GM12878 (cell line): Measurements from ENCODE around the gene SARM1. TPM values are rescaled to one million over a fixed set of nuclear protein-coding genes. Genes with fewer than 3 reads are reported as not detected.

ENCODE experiments used
- ATAC-seq: fragments of 200-7000 bp; cut with Tn5 transposase; 3 replicates; pipeline ENCODE4 v1.9.1; 2020; ENCODE audit warnings: mild to moderate bottlenecking, moderate library complexity
- BruUV-seq: library from RNA; stranded (reverse); fragments of 400-500 nt; replicated peaks from 2 replicates; lab custom pipeline; 2021; lab: Mats Ljungman, UMichigan
- CTCF ChIA-PET: fragments of 300-600 bp; sonication (Branson Sonifier 250); formaldehyde crosslinking; extraction: SDS; loops from one replicate; lab custom pipeline; 2021; ENCODE audit warnings: inconsistent platforms; lab: Yijun Ruan, JAX
- POLR2A ChIA-PET: fragments of 350-600 bp; formaldehyde crosslinking; extraction: SDS; loops from one replicate; lab custom pipeline; 2021; ENCODE audit warnings: inconsistent platforms; lab: Charles Lee
- RAD21 ChIA-PET: fragments of 300-600 bp; sonication (Branson Sonifier 250); formaldehyde crosslinking; loops from one replicate; lab custom pipeline; 2023; ENCODE audit warnings: antibody characterized with exemption; ENCODE audit not compliant: unreplicated experiment; lab: Charles Lee
- SMC1A ChIA-PET: fragments of 300-600 bp; sonication (Branson Sonifier 250); formaldehyde crosslinking; loops from one replicate; lab custom pipeline; 2023; ENCODE audit not compliant: unreplicated experiment, uncharacterized antibody; lab: Charles Lee
- DNase-seq: peaks from one replicate; pipeline ENCODE4 v3.0.0-alpha.2; 2011; ENCODE audit warnings: low read depth, low spot score
- FAIRE-seq: peaks from 3 replicates; lab custom pipeline; 2011; peaks lifted over from hg19 to GRCh38; lab: Jason Lieb, UNC
- H2AFZ ChIP-seq: 2 replicates; pipeline ENCODE4 v1.6.0; 2011; ENCODE audit warnings: low read depth, low read length, control low read depth; ENCODE audit not compliant: control insufficient read depth
- H3K27ac ChIP-seq: 2 replicates; pipeline ENCODE4 v1.5.1; 2011; ENCODE audit warnings: control low read depth; ENCODE audit not compliant: control insufficient read depth, insufficient read depth
- H3K27me3 ChIP-seq, 2 experiments: replicated peaks in 1 of 2; 2 replicates each; pipeline versions ENCODE4 v1.6.0 to v1.6.1; 2011; ENCODE audit warnings: low read length in 1 of 2; ENCODE audit not compliant: control insufficient read depth in 2 of 2, insufficient read depth in 2 of 2
- H3K36me3 ChIP-seq, 2 experiments: 2 replicates each; pipeline ENCODE4 v1.5.1; 2011; ENCODE audit warnings: low read length in 1 of 2; ENCODE audit not compliant: control insufficient read depth in 2 of 2, insufficient read depth in 2 of 2
- H3K4me1 ChIP-seq: 2 replicates; pipeline ENCODE4 v1.6.1; 2011; ENCODE audit warnings: mild to moderate bottlenecking, low read length, moderate library complexity, mixed read lengths; ENCODE audit not compliant: control insufficient read depth, insufficient read depth
- H3K4me2 ChIP-seq: 2 replicates; pipeline ENCODE4 v1.6.0; 2011; ENCODE audit warnings: control low read depth; ENCODE audit not compliant: control insufficient read depth, insufficient read depth
- H3K4me3 ChIP-seq: fragments of 200-600 bp; sonication (generic); 2 replicates; pipeline ENCODE4 v1.5.1; 2016
- H3K79me2 ChIP-seq: 2 replicates; pipeline ENCODE4 v1.6.0; 2011; ENCODE audit warnings: low read length; ENCODE audit not compliant: control insufficient read depth, insufficient read depth
- H3K9ac ChIP-seq: 2 replicates; pipeline ENCODE4 v1.8.0; 2011; ENCODE audit warnings: low read length, control low read depth, mixed read lengths; ENCODE audit not compliant: control insufficient read depth, insufficient read depth
- H3K9me3 ChIP-seq: replicated peaks from 3 replicates; pipeline ENCODE4 v1.5.1; 2011; ENCODE audit warnings: mild to moderate bottlenecking, low read length; ENCODE audit not compliant: control insufficient read depth, insufficient read depth
- H4K20me1 ChIP-seq: 2 replicates; pipeline ENCODE4 v1.6.0; 2011; ENCODE audit not compliant: control insufficient read depth, insufficient read depth
- EGR1 ChIP-seq, 2 experiments: IDR thresholded peaks; 1 replicate in 1 of 2; 2 replicates in 1 of 2; pipeline ENCODE4 v1.6.1; 2011 to 2012; ENCODE audit warnings: low read depth in 2 of 2, low read length in 2 of 2, borderline replicate concordance in 1 of 2, mild to moderate bottlenecking in 1 of 2, moderate library complexity in 1 of 2
- GABPA ChIP-seq: IDR thresholded peaks from 2 replicates; pipeline ENCODE4 v1.6.1; 2014; ENCODE audit warnings: antibody characterized with exemption, low read depth, mild to moderate bottlenecking, inconsistent platforms
- HSF1 ChIP-seq: fragments of 150-350 bp; IDR thresholded peaks from 2 replicates; pipeline ENCODE4 v1.6.1; 2014; ENCODE audit warnings: mild to moderate bottlenecking, low read depth, low read length
- POU2F2 ChIP-seq: IDR thresholded peaks from 3 replicates; pipeline ENCODE4 v1.6.1; 2011; ENCODE audit warnings: low read depth, mild to moderate bottlenecking, low read length, borderline replicate concordance
- SMC3 ChIP-seq: IDR thresholded peaks from 2 replicates; pipeline ENCODE4 v1.6.1; 2011; ENCODE audit warnings: low read length, improper control_type of control experiment, borderline replicate concordance
- SREBF2 ChIP-seq: IDR thresholded peaks from 2 replicates; pipeline ENCODE4 v1.6.1; 2012; ENCODE audit warnings: mild to moderate bottlenecking, low read length
- TAF1 ChIP-seq: IDR thresholded peaks from 2 replicates; pipeline ENCODE4 v1.6.1; 2011; ENCODE audit warnings: mild to moderate bottlenecking, low read depth, low read length, borderline replicate concordance
- TCF12 ChIP-seq: IDR thresholded peaks from 2 replicates; pipeline ENCODE4 v1.6.1; 2011; ENCODE audit warnings: low read depth, mild to moderate bottlenecking, low read length
- ZBED1 ChIP-seq: IDR thresholded peaks from 2 replicates; pipeline ENCODE4 v1.6.1; 2016; ENCODE audit warnings: borderline replicate concordance
- ZBTB33 ChIP-seq: fragments of 450-650 bp; IDR thresholded peaks from 2 replicates; pipeline ENCODE4 v1.6.1; 2017; ENCODE audit warnings: mild to moderate bottlenecking
- WGBS: methylation state at CpG from one replicate; pipeline ENCODE4 v1.1.6; 2016; ENCODE audit warnings: low lambda C conversion rate; ENCODE audit not compliant: insufficient replicate concordance, insufficient coverage; ENCODE audit errors: missing lambda C conversion rate; 5-methylcytosine and 5-hydroxymethylcytosine counted together
- in situ Hi-C: fragments of 300-500 bp; cut with MboI; formaldehyde crosslinking; loops from 9 replicates; pipeline ENCODE4 v1.14.3; 2018; ENCODE audit warnings: mixed read lengths
- intact Hi-C: fragments of 100-400 bp; cut with micrococcal nuclease; formaldehyde crosslinking; loops from one replicate; pipeline ENCODE4 v1.14.2; 2022; ENCODE audit not compliant: unreplicated experiment
- polyA plus RNA-seq, 11 experiments: library from polyadenylated mRNA; depleted of rRNA in 4 of 11; unstranded in 6 of 11; stranded (reverse) in 5 of 11; fragments of >200 nt; fragmentation: Nextera tagmentation in 4 of 11; fragmentation: Illumina TruSeq in 1 of 11; extraction: Ambion mirVana in 4 of 11; extraction: Trizol in 1 of 11; gene quantifications; 1 replicate in 1 of 11; 2 replicates in 10 of 11; pipeline versions ENCODE4 v1.2.1 to v1.2.3, GENCODE V29; 2011 to 2016; ENCODE audit warnings: inconsistent platforms in 2 of 11, missing spikeins in 2 of 11, low read depth in 1 of 11
- total RNA-seq, 4 experiments: library from RNA; depleted of rRNA in 3 of 4; stranded (reverse); fragments of >200 nt in 3 of 4; fragmentation: Illumina TruSeq in 1 of 4; extraction: Trizol in 1 of 4; gene quantifications; 2 replicates each; pipeline versions ENCODE4 v1.2.1 to v1.2.3, GENCODE V29; 2013 to 2021
- TF ChIP-seq, protein P1 (sequence below): IDR thresholded peaks from 2 replicates; pipeline ENCODE4 v1.6.1; 2011; ENCODE audit warnings: borderline replicate concordance, low read depth, mild to moderate bottlenecking, moderate library complexity, low read length; ENCODE audit not compliant: insufficient read depth, poor library complexity, severe bottlenecking
- TF ChIP-seq, protein P2 (sequence below): fragments of 450-650 bp; IDR thresholded peaks from 2 replicates; pipeline ENCODE4 v1.6.1; 2017; ENCODE audit warnings: antibody characterized with exemption, mild to moderate bottlenecking, moderate library complexity

The SARM1 gene
- total and polyA plus RNA-seq, 10 of the 15 experiments (the other 5 are each of a cell fraction or from before 2014, with no cell fraction given), result 0.56 to 25.3 (median 11.9) TPM

DNA sequence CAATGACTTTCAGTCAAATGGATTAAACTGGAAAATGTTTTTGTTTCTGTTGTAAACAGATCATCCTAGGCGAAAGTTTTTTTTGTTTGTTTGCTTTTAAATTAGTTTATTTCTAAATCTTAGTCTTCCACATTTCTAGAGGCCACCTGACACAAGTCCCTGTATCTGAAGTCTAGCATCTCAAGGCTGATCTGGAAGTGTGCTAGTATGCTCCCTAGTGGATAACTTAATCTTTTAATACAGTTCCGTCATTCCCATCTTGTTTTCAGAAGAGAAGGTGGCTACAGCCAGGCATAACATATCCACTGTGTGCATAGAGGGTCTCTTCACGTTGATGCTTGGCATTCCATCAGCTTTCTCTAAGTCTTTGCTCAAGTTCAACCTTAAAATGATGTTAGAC, 43.8 kb upstream of the SARM1 start (continued):
- TF ChIP-seq TAF1 (no peak), ZBTB33 (no peak)

DNA sequence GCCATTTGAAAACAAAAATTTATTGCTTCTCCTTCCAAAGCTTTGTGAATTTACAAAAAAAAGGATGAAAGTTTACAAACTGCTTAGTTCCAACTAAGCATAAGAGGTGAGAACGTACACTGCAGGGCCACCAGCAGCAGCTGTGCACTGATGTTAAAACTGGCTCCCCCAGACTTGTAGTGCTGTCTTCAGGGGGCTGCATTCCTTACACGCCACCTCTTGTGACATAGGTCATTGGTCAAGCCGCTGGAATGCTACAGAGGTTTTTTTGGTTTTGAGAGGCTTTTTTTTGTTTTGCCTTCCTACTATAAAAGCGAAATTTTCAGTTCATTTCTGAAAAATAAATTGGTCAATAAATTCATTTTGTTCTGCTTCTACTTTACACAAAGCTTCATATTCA, 43.2 kb upstream of the SARM1 start:
- in situ Hi-C loops (no loop called here), intact Hi-C loops (no loop called here)
- ChIA-PET CTCF (interaction anchor here (0.6 kb wide), 1 partner anchor 37 kb away, joined by 3 read pairs; no protein-coding TSS in a partner anchor), SMC1A (interaction anchor here (1.0 kb wide), 1 partner anchor 10 kb away, joined by 3 read pairs; no protein-coding TSS in a partner anchor), POLR2A (interaction anchor here (0.5 kb wide), 1 partner anchor 175 kb away, joined by 4 read pairs; no protein-coding TSS in a partner anchor), RAD21 (no interaction called here)
- H3K4me3 ChIP-seq, result no peak overlapping the region
- H3K27me3 ChIP-seq, result no peaks in the 10 kb centered on the region
- FAIRE-seq (no peak), ATAC-seq (no peak), DNase-seq (no peak)
- BruUV-seq, result no TSS peak
- peaks cover 6% of the 10 kb centered on the region; the same call in 1 of the 2 replicates for H3K4me1 ChIP-seq
- H3K9me3 ChIP-seq, result no peaks in the 10 kb centered on the region
- H4K20me1 ChIP-seq, result no peaks in the 10 kb centered on the region; the same call in 1 of the 2 replicates
- no peak overlapping the region for H3K9ac ChIP-seq
- WGBS, result 94% methylated on average over 4 of the region's 4 CpGs
- no peak overlapping the region; the same call in 1 of the 2 replicates for H3K27ac ChIP-seq
- H3K79me2 ChIP-seq, result peaks cover 16% of the 10 kb centered on the region
- no peak overlapping the region for H2AFZ ChIP-seq
- H3K36me3 ChIP-seq, result peaks cover 11 to 15% of the 10 kb centered on the region in 2 experiments
- H3K4me2 ChIP-seq, result no peak overlapping the region
- TF ChIP-seq, protein P1, sequence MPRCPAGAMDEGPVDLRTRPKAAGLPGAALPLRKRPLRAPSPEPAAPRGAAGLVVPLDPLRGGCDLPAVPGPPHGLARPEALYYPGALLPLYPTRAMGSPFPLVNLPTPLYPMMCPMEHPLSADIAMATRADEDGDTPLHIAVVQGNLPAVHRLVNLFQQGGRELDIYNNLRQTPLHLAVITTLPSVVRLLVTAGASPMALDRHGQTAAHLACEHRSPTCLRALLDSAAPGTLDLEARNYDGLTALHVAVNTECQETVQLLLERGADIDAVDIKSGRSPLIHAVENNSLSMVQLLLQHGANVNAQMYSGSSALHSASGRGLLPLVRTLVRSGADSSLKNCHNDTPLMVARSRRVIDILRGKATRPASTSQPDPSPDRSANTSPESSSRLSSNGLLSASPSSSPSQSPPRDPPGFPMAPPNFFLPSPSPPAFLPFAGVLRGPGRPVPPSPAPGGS, result no peak
- no peak for TF ChIP-seq SREBF2
- no peak for TF ChIP-seq TCF12
- TF ChIP-seq EGR1 (IDR thresholded peaks at IDR 0.05; ENCODE audit: borderline replicate concordance in 1 of 2, low read depth in 2 of 2, low read length in 2 of 2), result no peak
- no peak for TF ChIP-seq POU2F2
- TF ChIP-seq HSF1, result no peak
- no peak for TF ChIP-seq GABPA
- TF ChIP-seq SMC3, result no peak
- TF ChIP-seq, protein P2, sequence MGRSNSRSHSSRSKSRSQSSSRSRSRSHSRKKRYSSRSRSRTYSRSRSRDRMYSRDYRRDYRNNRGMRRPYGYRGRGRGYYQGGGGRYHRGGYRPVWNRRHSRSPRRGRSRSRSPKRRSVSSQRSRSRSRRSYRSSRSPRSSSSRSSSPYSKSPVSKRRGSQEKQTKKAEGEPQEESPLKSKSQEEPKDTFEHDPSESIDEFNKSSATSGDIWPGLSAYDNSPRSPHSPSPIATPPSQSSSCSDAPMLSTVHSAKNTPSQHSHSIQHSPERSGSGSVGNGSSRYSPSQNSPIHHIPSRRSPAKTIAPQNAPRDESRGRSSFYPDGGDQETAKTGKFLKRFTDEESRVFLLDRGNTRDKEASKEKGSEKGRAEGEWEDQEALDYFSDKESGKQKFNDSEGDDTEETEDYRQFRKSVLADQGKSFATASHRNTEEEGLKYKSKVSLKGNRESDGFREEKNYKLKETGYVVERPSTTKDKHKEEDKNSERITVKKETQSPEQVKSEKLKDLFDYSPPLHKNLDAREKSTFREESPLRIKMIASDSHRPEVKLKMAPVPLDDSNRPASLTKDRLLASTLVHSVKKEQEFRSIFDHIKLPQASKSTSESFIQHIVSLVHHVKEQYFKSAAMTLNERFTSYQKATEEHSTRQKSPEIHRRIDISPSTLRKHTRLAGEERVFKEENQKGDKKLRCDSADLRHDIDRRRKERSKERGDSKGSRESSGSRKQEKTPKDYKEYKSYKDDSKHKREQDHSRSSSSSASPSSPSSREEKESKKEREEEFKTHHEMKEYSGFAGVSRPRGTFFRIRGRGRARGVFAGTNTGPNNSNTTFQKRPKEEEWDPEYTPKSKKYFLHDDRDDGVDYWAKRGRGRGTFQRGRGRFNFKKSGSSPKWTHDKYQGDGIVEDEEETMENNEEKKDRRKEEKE, result no peak
- TF ChIP-seq ZBED1, result no peak
